Measurements from ENCODE around the gene EPHB2.

Gene EPHB2

GRCh38 chr1:22887491-22887890 is 176.9 kb downstream of the EPHB2 start:
- Histone ChIP-seq H3K4me3 (ENCODE audit: low read depth, low read length) (no peak overlapping the region), H3K4me1 (ENCODE audit: control insufficient read depth, insufficient read depth, low read length) (no peaks in the 10 kb centered on the region), H3K9me3 (ENCODE audit: control insufficient read depth, insufficient read depth, low read depth, low read length) (no peaks in the 10 kb centered on the region), H3K27ac (ENCODE audit: extremely low read depth, low read depth, low read length) (no peak overlapping the region), H3K36me3 (ENCODE audit: control insufficient read depth in 2 of 2, insufficient read depth in 1 of 2, low read length in 2 of 2) (no peaks in the 10 kb centered on the region)
- ChIA-PET POLR2A (no interaction called here), CTCF (interaction anchor here (1.0 to 7.5 kb wide), 5 partner anchors 17 to 221 kb away, joined by 3 to 55 read pairs (median 4); no protein-coding TSS in a partner anchor)
- TF ChIP-seq MYNN (tag by site-specific recombination; IDR thresholded peaks at IDR 0.05; ENCODE audit: borderline replicate concordance) = no peak
- no peak for TF ChIP-seq PBX3 (CRISPR knock-in tag; IDR thresholded peaks at IDR 0.05)

- Histone ChIP-seq H3K4me3 (ENCODE audit: low read depth, low read length) (no peak overlapping the region), H3K4me1 (ENCODE audit: control insufficient read depth, insufficient read depth, low read length) (no peaks in the 10 kb centered on the region), H3K27ac (ENCODE audit: extremely low read depth, low read depth, low read length) (no peak overlapping the region), H3K9me3 (ENCODE audit: control insufficient read depth, insufficient read depth, low read depth, low read length) (no peaks in the 10 kb centered on the region), H3K36me3 (ENCODE audit: control insufficient read depth in 2 of 2, insufficient read depth in 1 of 2, low read length in 2 of 2) (peaks cover 0 to 8% of the 10 kb centered on the region in 2 experiments; a peak in 1 of 3 replicates)
- POLR2A ChIA-PET = no interaction called here
- peak; percentile 70; the same call in 1 of the 2 replicates for TF ChIP-seq ZNF600 (tag by site-specific recombination; IDR thresholded peaks at IDR 0.05)
- no peak for TF ChIP-seq OVOL3 (tag by site-specific recombination; IDR thresholded peaks at IDR 0.05)
- 0 out of 2 replicates have a peak, but pooled peaks have one; percentile 12 for TF ChIP-seq ZNF660 (tag by site-specific recombination; IDR thresholded peaks at IDR 0.05)
- no peak for TF ChIP-seq SALL2 (tag by site-specific recombination; IDR thresholded peaks at IDR 0.05; ENCODE audit: borderline replicate concordance)
- TF ChIP-seq ZNF280C (tag by site-specific recombination; IDR thresholded peaks at IDR 0.05) = no peak
- CTCF ChIA-PET = interaction anchor here (0.5 to 7.5 kb wide), 22 partner anchors 9 to 721 kb away, joined by 3 to 55 read pairs (median 4); no protein-coding TSS in a partner anchor
Measured at GRCh38 chr1:22888320-22889075, 177.9 kb downstream of the EPHB2 start.

- Histone ChIP-seq H3K9me3 (ENCODE audit: control insufficient read depth, insufficient read depth, low read depth, low read length) (no peaks in the 10 kb centered on the region), H3K36me3 (ENCODE audit: control insufficient read depth in 2 of 2, insufficient read depth in 1 of 2, low read length in 2 of 2) (peaks cover 0 to 15% of the 10 kb centered on the region in 2 experiments; a peak in 1 of 3 replicates), H3K4me1 (ENCODE audit: control insufficient read depth, insufficient read depth, low read length) (no peaks in the 10 kb centered on the region), H3K27ac (ENCODE audit: extremely low read depth, low read depth, low read length) (no peak overlapping the region), H3K4me3 (ENCODE audit: low read depth, low read length) (no peak overlapping the region)
- no peak for TF ChIP-seq HIC1 (tag by site-specific recombination; IDR thresholded peaks at IDR 0.05)
- TF ChIP-seq ZNF2 (tag by site-specific recombination; IDR thresholded peaks at IDR 0.05) = peak; percentile 96; the same call in 1 of the 2 replicates
- TF ChIP-seq ZNF654 (tag by site-specific recombination; IDR thresholded peaks at IDR 0.05; ENCODE audit: low read depth) = peak; percentile 57
- ChIA-PET POLR2A (no interaction called here), CTCF (interaction anchor here (0.5 to 7.5 kb wide), 17 partner anchors 10 to 217 kb away, joined by 3 to 55 read pairs (median 4); no protein-coding TSS in a partner anchor)
Measured at GRCh38 chr1:22889213-22889827, 178.7 kb downstream of the EPHB2 start.

Data from HEK293 (cell line).